ENCODE data around the gene PLGLB1.
"Not testable (repeated sequence)": the region's sequence is repeated elsewhere in the genome, so short reads cannot be mapped to it uniquely, and the experiment has no call there.

DNA sequence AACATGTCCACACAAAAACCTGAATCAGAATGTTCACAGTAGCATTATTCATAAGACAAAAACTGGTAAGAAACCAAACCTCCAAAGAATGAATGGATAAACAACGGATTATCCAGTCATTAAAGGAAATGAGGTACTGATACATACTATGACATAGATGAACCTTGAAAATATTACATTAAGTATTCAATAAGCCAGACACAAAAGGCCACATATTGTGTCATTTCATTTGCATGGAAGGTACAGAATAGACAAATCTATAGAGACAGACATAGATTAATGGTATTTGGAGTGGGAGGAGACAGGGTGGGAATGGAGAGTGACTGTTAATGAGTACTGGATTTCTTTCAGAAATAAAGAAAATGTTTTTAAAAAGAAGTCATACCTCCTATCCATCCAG, 39.9 kb upstream of the PLGLB1 start:
- not testable (repeated sequence) for TF ChIP-seq CTCF, EZH2, EZH2phosphoT487 (IDR thresholded peaks at IDR 0.05)
